HUES64 (cell line): ENCODE data around the gene MYO9B.

Source experiments
- H3K27ac ChIP-seq: 2 replicates; pipeline ENCODE4 v1.7.0; 2013; ENCODE audit warnings: low read depth, low read length, inconsistent platforms
- H3K27me3 ChIP-seq: 2 replicates; pipeline ENCODE4 v1.6.1; 2013; ENCODE audit warnings: mild to moderate bottlenecking, low read length; ENCODE audit not compliant: insufficient read depth
- H3K36me3 ChIP-seq: 2 replicates; pipeline ENCODE4 v1.6.1; 2013; ENCODE audit warnings: mild to moderate bottlenecking, low read length; ENCODE audit not compliant: insufficient read depth
- H3K4me1 ChIP-seq: 2 replicates; pipeline ENCODE4 v1.6.1; 2013; ENCODE audit warnings: mild to moderate bottlenecking, low read length, moderate library complexity; ENCODE audit not compliant: insufficient read depth
- H3K4me3 ChIP-seq: 2 replicates; pipeline ENCODE4 v1.5.1; 2013; ENCODE audit warnings: mild to moderate bottlenecking, low read length, moderate library complexity
- H3K9ac ChIP-seq: 2 replicates; pipeline ENCODE4 v1.6.1; 2013; ENCODE audit warnings: mild to moderate bottlenecking, low read depth, low read length
- H3K9me3 ChIP-seq: 2 replicates; pipeline ENCODE4 v1.6.1; 2013; ENCODE audit warnings: low read depth, low read length; ENCODE audit not compliant: insufficient read depth
- WGBS: fragments of 150-250, 120-280 bp; methylation state at CpG from one replicate; pipeline ENCODE4 v1.1.7; 2013; ENCODE audit warnings: missing lambda C conversion rate; 5-methylcytosine and 5-hydroxymethylcytosine counted together

The MYO9B gene

DNA sequence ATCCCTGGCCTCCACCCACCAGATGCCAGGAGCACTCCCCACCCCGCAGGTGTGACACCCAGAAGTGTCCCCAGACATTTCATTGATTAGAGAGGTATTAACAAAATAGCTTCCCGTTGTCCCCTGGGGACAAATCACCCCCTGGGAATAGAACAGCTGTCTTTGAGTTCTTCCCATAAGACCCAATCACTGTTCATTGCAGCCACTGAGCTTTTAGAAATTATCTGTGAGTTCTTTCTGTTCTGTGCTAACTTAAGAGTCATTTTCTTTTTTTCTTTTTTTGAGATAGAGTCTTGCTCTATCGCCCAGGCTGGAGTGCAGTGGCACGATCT, 32.8 kb downstream of the MYO9B start:
- 94% methylated on average over 4 of the region's 4 CpGs for WGBS
- H3K27ac ChIP-seq: no peak overlapping the region
- peaks cover 26% of the 10 kb centered on the region for H3K36me3 ChIP-seq
- H3K4me1 ChIP-seq: peaks cover 3% of the 10 kb centered on the region
- H3K4me3 ChIP-seq: no peak overlapping the region
- H3K27me3 ChIP-seq: no peaks in the 10 kb centered on the region
- no peak overlapping the region for H3K9ac ChIP-seq
- H3K9me3 ChIP-seq: no peaks in the 10 kb centered on the region

DNA sequence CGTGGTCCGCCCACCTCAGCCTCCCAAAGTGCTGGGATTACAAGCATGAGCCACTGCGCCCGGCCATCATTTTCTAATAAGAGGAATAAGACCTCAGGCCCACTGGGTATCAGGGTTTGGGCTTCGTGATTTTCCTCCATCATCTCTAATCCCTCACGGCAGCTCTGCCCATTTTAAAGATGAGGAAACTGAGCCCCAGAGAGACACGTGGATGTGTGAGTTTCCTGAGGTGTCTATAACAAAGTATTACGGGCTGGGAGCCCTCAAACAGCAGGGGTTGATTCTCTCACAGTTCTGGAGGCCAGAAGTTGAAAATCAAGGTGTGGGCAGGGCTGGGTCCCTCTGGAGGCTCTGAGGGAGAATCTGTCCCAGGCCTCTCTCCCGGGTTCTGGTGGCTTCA, 33.7 kb downstream of the MYO9B start:
- no peak overlapping the region for H3K9ac ChIP-seq
- WGBS: 92% methylated on average over 9 of the region's 9 CpGs
- no peaks in the 10 kb centered on the region for H3K27me3 ChIP-seq
- H3K4me3 ChIP-seq: no peak overlapping the region
- H3K9me3 ChIP-seq: no peaks in the 10 kb centered on the region
- no peak overlapping the region for H3K27ac ChIP-seq
- peaks cover 11% of the 10 kb centered on the region for H3K4me1 ChIP-seq
- H3K36me3 ChIP-seq: peaks cover 22% of the 10 kb centered on the region

DNA sequence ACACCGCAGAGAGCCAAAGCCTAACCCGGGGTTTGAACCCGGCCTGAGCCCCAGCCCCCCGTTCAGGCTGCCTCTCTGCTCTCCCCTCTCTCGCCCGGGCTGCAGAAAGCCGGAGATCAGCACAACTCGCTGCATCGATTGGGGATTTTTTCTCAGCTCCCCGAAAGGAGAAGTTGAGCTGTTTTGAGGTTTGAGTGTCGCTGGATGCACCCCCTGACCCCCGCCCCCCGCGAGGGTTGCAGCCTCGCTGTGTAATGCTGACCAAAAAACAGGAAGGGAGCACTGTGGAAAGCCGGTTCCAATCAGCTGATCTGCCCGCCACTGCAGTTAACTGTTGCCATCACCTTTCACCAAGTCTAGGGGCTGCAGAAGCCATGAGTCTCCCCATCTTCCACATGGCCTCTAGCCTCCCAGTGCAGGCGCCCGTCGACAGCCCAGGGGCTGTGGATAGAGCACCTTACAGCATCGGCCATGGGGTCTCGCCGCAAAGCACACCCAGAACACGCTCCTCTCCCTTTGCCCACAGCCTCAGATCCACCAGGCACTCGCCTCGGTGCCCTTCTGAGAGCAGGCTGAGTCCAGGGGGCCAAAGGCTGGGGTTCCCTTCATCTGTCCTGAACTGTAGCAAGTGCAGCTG, 34.5 kb downstream of the MYO9B start:
- Histone ChIP-seq H3K4me3 (no peak overlapping the region), H3K4me1 (peaks cover 12% of the 10 kb centered on the region), H3K9ac (no peak overlapping the region), H3K9me3 (no peaks in the 10 kb centered on the region), H3K27me3 (no peaks in the 10 kb centered on the region), H3K36me3 (peaks cover 15% of the 10 kb centered on the region), H3K27ac (no peak overlapping the region)
- 95% methylated on average over 26 of the region's 26 CpGs for WGBS

DNA sequence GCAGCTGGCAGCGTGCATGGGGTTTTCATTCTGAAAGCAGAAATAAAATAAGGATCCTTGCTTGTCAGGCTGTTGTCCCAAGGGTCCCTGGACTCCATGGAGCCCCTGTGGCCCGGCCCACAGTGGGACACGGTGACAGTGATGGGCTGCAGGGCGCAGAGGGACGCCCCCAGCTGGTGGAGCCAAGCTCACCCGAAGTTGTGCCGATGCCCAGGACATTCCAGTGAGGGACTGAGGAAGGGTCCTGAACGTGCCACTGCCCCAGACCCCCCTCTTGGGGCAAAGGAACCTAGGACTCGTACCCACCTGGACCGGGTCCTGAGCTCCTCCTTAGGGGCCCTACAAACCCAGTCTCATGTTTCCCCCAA, 35.0 kb downstream of the MYO9B start:
- 90% methylated on average over 10 of the region's 10 CpGs for WGBS
- no peak overlapping the region for H3K27ac ChIP-seq
- H3K9ac ChIP-seq: no peak overlapping the region
- peaks cover 12% of the 10 kb centered on the region for H3K4me1 ChIP-seq
- no peak overlapping the region for H3K4me3 ChIP-seq
- H3K9me3 ChIP-seq: no peaks in the 10 kb centered on the region
- no peaks in the 10 kb centered on the region for H3K27me3 ChIP-seq
- H3K36me3 ChIP-seq: peaks cover 15% of the 10 kb centered on the region

DNA sequence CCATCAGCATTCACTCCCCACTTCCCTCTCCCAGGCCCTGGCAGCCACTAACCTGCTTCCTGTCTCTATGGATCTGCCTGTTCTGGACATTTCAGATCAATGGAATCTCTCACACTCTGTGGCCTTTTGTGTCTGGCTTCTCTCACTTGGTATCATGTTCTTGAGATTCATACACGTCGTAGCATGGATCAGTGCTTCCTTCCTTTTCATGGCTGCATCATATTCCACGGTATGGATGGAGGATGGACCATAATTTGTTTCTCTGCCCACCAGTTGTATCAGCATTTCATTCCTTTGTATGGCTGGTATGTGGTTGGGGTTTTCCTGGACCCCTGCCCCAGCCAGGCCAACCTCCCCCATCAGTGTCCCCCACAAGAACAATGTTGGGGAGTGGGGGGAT, 36.2 kb downstream of the MYO9B start:
- peaks cover 15% of the 10 kb centered on the region for H3K36me3 ChIP-seq
- no peaks in the 10 kb centered on the region for H3K27me3 ChIP-seq
- H3K9ac ChIP-seq: no peak overlapping the region
- no peak overlapping the region for H3K27ac ChIP-seq
- WGBS: 100% methylated on average over 2 of the region's 3 CpGs
- H3K9me3 ChIP-seq: no peaks in the 10 kb centered on the region
- peaks cover 12% of the 10 kb centered on the region for H3K4me1 ChIP-seq
- no peak overlapping the region for H3K4me3 ChIP-seq

DNA sequence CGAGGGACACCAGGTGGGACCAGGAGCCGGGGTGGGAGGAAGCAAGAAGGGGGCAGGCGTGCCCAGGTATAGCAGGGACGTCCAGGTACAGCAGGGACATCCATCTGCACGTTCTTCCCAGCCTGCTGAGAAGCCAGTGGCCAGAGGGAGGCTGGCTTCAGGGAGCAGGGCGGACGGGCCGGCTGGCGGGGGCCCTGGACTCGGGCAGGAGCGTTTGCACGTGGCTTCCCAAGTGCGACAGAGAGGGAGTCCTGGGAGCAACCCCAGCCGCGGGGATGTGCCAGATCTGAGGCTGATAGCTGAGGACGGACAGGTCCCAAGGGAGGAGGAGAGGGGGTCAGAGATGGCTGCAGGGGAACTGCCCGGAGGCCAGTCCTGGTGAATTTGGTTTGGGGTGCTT, 36.7 kb downstream of the MYO9B start:
- Histone ChIP-seq H3K4me1 (peaks cover 12% of the 10 kb centered on the region), H3K27me3 (no peaks in the 10 kb centered on the region), H3K27ac (no peak overlapping the region), H3K9me3 (no peaks in the 10 kb centered on the region), H3K36me3 (peaks cover 15% of the 10 kb centered on the region), H3K4me3 (no peak overlapping the region), H3K9ac (no peak overlapping the region)
- 93% methylated on average over 17 of the region's 17 CpGs for WGBS

DNA sequence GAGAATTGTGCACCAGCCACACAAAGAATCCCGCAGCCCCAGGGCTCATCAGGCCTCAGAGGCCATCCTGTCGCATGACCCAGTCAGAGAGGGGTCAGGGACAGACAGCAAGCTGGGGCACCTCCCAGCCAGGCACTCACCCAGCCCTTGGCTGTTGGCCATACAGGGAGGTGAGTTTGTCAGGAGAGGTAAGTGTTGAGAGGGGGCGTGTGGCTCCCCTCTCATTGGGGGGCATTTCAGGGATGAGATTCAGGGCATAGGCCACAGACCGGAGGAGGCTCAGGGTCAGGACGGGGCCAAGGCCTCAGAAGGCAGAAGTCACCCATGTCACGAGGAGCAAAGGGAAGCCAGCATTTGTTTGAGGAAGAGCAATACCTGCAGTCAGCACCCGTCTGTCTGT, 37.1 kb downstream of the MYO9B start:
- Histone ChIP-seq H3K9ac (no peak overlapping the region), H3K27me3 (no peaks in the 10 kb centered on the region), H3K4me1 (peaks cover 10% of the 10 kb centered on the region), H3K9me3 (no peaks in the 10 kb centered on the region), H3K4me3 (no peak overlapping the region), H3K27ac (no peak overlapping the region), H3K36me3 (peaks cover 15% of the 10 kb centered on the region)
- 89% methylated on average over 7 of the region's 7 CpGs for WGBS

DNA sequence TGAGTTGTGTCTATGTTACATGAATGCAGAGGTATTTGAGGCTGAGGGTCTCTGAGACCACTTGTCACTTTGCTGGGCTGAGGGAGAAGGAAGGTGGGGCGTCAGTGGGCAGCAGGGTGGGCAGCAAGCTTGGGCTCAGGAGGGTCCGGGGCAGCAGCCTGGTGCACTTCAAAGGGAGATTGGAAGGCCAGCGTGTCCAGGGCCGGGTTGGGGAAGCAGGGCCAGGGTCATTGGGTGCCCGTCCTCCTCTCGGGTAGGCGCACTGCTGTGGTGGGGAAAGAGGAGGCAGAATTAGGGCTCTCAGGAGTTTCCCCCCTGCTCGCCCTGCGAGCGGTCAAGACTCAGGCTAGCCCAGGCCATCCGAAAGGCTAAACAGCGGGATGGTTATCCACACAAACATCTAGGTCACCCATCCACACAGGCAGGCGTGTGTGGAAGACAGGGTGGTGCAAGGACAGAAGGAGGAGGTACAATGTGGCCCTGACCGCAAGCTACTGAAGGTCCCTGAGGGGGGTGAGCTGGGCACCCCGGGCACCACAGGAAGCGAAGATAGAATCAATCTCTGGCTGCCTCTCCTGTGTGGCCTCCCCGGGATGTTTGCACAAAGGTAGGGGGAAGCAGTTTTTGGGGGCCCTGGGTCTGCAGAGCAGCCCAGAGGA, 37.7 kb downstream of the MYO9B start:
- WGBS: 91% methylated on average over 16 of the region's 17 CpGs
- Histone ChIP-seq H3K4me3 (no peak overlapping the region), H3K9me3 (no peaks in the 10 kb centered on the region), H3K27ac (no peak overlapping the region), H3K4me1 (peaks cover 10% of the 10 kb centered on the region), H3K9ac (no peak overlapping the region), H3K27me3 (no peaks in the 10 kb centered on the region), H3K36me3 (peaks cover 11% of the 10 kb centered on the region)

DNA sequence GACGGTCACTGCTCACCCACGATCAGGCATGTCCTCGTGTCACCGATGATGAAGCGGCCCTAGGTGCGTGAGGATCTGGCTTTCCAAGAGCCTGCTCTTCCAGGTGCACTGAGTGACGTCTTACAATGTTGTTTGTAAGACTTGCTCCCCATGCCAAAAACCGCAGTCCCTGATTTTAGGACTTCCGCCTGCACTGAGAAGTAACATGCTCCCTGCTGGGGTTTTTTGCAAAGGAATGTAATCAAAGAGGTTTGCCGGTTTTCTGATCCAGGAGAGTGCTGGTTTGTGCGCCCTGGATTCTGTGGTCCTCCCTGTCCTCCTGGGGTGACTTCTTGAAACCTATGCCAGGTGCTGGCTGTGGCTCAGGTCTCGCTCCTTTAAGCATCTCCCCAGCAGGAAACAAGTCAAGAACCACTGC, 38.8 kb downstream of the MYO9B start:
- Histone ChIP-seq H3K27ac (peak overlapping the region; percentile 16; the same call in 1 of the 2 replicates), H3K27me3 (no peaks in the 10 kb centered on the region), H3K4me1 (peaks cover 10% of the 10 kb centered on the region), H3K9ac (no peak overlapping the region), H3K4me3 (no peak overlapping the region), H3K9me3 (no peaks in the 10 kb centered on the region), H3K36me3 (peaks cover 11% of the 10 kb centered on the region)
- 24% methylated on average over 12 of the region's 12 CpGs for WGBS

DNA sequence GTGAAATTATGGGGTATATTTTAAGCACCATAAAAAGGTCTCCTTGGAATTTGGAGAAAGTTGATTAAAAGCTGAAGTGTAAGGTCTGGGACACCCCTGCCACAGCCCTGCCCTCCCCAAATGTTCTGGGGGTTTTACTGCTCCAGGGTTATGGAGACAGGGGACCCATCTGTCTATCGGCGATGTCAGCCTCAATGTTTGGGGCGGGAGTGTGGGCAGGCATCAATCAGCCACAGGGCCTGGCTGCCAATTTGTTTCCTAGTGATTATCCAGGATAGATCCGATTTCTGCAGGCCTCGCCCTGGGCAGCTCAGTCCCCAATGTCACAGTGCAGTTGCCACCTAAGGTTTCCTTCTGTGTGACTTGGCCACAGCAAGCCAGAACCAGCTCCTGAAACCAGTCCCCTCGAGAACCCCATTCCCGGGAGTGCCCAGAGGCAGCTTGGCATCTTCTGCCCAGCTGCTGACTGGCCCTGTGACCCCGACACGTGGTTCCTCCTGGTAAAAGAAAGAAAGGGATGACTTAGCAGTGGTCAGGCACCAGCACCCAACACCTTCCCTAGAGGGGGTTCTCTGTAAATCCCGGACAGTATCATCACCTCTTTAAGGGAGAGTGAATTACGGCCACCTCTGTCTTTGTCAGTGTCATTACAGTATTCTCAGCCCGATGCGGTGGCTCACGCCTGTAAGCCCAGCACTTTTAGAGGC, 41.6 kb downstream of the MYO9B start:
- Histone ChIP-seq H3K9me3 (no peaks in the 10 kb centered on the region), H3K36me3 (0 out of 2 replicates have a peak, but pooled peaks cover 3% of the 10 kb centered on the region), H3K4me3 (no peak overlapping the region), H3K27ac (no peak overlapping the region), H3K27me3 (no peaks in the 10 kb centered on the region), H3K9ac (no peak overlapping the region), H3K4me1 (peaks cover 10% of the 10 kb centered on the region)
- 95% methylated on average over 14 of the region's 14 CpGs for WGBS

DNA sequence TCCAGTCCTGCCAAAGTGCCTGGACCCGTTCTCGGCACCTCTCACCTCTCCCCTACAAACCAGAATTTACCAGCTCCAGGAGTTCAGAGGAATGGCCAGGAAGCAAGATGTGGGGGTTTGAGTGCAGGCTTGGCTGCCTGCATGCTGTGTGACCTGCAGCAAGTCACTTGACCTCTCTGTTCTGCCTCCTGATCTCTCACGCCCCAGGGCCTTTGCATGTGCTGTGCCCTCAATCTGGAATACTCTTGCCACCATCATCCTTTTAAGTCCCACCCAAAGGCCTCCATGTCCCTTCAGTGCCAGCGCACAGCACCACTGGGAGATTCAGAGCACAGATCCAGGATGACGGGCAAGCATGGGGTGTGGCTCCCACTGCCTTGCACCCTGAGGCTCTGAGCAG, 43.4 kb downstream of the MYO9B start:
- no peak overlapping the region for H3K9ac ChIP-seq
- H3K36me3 ChIP-seq: 0 out of 2 replicates have a peak, but pooled peaks cover 5% of the 10 kb centered on the region
- peak overlapping the region; percentile 25; the same call in 1 of the 2 replicates for H3K27ac ChIP-seq
- H3K4me3 ChIP-seq: no peak overlapping the region
- H3K27me3 ChIP-seq: no peaks in the 10 kb centered on the region
- no peaks in the 10 kb centered on the region for H3K9me3 ChIP-seq
- 81% methylated on average over 5 of the region's 5 CpGs for WGBS
- H3K4me1 ChIP-seq: peaks cover 5% of the 10 kb centered on the region
